Measurements from ENCODE around the gene TAS2R41. TPM values are rescaled to one million over a fixed set of nuclear protein-coding genes. Genes with fewer than 3 reads are reported as not detected.

The TAS2R41 gene
- total RNA-seq, 2 donors from 2014 or later, result not detected

DNA sequence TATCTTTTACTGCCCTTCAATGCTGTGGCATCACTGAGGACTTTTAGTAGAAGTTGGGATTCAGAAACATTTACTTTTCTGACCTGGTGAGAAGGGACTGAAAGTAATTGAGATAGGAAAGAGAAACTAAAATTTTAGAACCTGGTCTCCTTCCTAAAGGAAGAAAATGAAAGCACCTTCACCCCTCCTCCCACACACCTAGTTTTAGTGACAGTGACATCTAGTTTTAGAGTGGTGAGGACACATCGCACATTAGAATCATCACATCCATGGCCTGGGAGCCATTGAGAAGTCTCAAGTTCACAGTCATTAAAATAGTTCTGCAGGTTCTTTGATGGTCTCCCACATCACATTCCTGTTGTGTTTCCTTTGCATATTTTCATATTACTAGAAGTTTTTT lies 16.1 kb downstream of the TAS2R41 start:
- Histone ChIP-seq H3K27ac (no peak overlapping the region), H3K9me3 (no peaks in the 10 kb centered on the region), H3K9ac (ENCODE audit: low read depth in 2 of 2, low read length in 2 of 2) (no peak overlapping the region), H3K27me3 (no peaks in the 10 kb centered on the region), H3K36me3 (no peaks in the 10 kb centered on the region), H3K4me3 (no peak overlapping the region), H3K4me1 (no peaks in the 10 kb centered on the region)
- no peak for DNase-seq
- TF ChIP-seq, protein P1, sequence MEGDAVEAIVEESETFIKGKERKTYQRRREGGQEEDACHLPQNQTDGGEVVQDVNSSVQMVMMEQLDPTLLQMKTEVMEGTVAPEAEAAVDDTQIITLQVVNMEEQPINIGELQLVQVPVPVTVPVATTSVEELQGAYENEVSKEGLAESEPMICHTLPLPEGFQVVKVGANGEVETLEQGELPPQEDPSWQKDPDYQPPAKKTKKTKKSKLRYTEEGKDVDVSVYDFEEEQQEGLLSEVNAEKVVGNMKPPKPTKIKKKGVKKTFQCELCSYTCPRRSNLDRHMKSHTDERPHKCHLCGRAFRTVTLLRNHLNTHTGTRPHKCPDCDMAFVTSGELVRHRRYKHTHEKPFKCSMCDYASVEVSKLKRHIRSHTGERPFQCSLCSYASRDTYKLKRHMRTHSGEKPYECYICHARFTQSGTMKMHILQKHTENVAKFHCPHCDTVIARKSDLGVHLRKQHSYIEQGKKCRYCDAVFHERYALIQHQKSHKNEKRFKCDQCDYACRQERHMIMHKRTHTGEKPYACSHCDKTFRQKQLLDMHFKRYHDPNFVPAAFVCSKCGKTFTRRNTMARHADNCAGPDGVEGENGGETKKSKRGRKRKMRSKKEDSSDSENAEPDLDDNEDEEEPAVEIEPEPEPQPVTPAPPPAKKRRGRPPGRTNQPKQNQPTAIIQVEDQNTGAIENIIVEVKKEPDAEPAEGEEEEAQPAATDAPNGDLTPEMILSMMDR (IDR thresholded peaks at IDR 0.05), result no peak
- intact Hi-C loops (cut with DNase I), result no loop called here

DNA sequence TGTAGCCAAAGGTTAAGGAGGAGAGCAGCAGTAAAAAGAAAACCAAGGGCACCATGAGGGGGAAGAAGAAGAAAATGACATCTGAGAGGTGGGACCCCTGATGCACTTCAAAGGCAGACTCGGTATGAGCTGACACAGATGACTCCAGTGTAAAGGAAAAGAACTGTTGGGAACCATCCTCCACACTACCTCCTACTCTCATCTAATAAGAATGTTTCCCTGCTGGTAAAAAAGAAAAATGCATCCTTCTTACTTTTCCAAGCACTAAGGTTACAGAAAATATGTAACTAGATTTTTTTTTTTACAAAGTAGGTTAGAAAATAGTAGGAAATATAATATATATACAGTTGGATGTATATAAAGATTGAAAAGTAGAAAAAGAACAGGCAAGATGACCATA lies 16.9 kb downstream of the TAS2R41 start:
- Histone ChIP-seq H3K27ac (no peak overlapping the region), H3K4me3 (no peak overlapping the region), H3K36me3 (no peaks in the 10 kb centered on the region), H3K4me1 (no peaks in the 10 kb centered on the region), H3K9me3 (no peaks in the 10 kb centered on the region), H3K9ac (ENCODE audit: low read depth in 2 of 2, low read length in 2 of 2) (no peak overlapping the region), H3K27me3 (no peaks in the 10 kb centered on the region)
- DNase-seq, result no peak
- intact Hi-C loops (cut with DNase I), result no loop called here
- TF ChIP-seq, protein P1 (IDR thresholded peaks at IDR 0.05), result no peak

DNA sequence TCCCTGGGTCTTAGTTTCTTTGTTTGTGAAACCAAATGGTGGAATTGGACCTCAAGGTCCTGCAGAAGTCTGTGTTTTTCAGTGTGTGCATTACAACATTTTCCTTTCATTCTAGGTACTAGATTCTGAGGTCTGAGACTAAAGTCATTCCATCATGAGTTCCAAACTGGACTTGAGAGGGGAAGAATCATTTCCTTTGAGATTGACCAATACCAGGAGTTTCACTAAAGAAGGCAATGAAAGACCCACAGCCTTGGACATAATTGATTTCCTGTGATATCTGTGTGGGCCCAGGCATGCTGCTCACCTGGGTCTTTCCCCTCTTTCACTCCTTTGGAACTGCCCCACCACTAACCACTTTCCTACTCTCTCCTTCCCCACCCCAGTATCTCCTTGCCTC lies 18.2 kb downstream of the TAS2R41 start:
- Histone ChIP-seq H3K9ac (ENCODE audit: low read depth in 2 of 2, low read length in 2 of 2) (no peak overlapping the region), H3K36me3 (no peaks in the 10 kb centered on the region), H3K4me1 (no peaks in the 10 kb centered on the region), H3K9me3 (no peaks in the 10 kb centered on the region), H3K27ac (no peak overlapping the region), H3K27me3 (no peaks in the 10 kb centered on the region), H3K4me3 (no peak overlapping the region)
- TF ChIP-seq, protein P1 (IDR thresholded peaks at IDR 0.05), result no peak
- intact Hi-C loops (cut with DNase I), result no loop called here
- no peak for DNase-seq

DNA sequence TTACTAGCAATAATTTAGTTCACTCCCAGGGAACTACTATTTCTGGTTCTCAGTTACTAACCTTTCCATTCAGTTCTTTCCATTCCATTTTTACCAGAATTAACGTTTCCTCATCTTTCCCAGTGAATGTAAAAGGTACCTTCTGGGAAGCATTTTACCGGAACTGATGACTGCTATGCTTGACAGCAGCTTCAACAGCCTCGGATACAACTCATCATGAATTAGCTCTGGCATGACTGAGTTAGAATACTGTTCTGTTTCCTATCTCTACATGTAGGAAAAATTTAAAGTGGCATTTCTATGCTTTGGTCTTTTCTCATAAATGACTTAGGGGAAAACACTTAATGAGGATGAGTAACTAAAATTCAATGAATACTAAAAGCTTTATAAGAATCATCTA lies 18.6 kb downstream of the TAS2R41 start:
- no peak for DNase-seq
- TF ChIP-seq, protein P1 (IDR thresholded peaks at IDR 0.05), result no peak
- no peak overlapping the region for H3K4me3 ChIP-seq
- no peak overlapping the region for H3K27ac ChIP-seq
- no peaks in the 10 kb centered on the region for H3K9me3 ChIP-seq
- no peaks in the 10 kb centered on the region for H3K4me1 ChIP-seq
- H3K27me3 ChIP-seq, result no peaks in the 10 kb centered on the region
- H3K36me3 ChIP-seq, result no peaks in the 10 kb centered on the region
- intact Hi-C loops (cut with DNase I), result no loop called here
- H3K9ac ChIP-seq (ENCODE audit: low read depth in 2 of 2, low read length in 2 of 2), result no peak overlapping the region

DNA sequence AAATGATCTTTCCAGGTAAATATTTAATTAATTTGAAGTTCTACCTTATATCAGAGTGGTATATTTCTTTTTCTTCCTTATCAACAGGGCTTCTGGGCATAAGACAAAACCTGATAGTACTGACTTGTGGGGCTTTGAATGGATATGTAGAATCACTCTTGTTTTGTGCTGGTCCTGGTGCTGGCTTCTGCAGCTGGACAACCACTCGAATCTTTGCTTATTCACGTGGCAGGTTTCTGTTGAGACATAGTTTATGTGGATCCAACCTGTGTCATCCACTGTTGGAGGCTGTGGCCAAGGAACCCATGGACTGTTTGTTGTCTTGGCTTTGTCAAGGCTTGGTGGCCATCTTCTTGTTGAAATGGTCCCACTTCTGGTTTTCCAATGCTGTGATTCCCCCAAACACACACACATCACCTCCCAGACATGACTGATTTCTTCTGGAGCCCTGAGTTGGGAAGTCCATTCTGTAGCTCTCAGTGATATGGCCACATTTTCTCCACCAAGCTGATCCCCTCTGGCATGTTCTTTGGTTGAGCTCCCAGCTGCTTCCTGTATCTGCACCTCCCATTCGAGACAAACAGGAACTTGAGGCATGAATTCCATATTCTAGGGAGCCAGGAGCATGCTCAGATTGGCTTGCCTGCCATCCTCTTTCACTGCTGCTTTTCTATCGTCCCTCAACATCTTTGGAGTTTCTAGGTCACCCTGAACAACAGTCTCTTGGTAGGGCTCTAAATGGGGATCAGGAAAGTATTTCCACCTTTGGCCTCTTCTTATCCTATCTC lies 19.5 kb downstream of the TAS2R41 start:
- H3K27me3 ChIP-seq, result no peaks in the 10 kb centered on the region
- no peak for DNase-seq
- H3K4me1 ChIP-seq, result no peaks in the 10 kb centered on the region
- H3K9ac ChIP-seq (ENCODE audit: low read depth in 2 of 2, low read length in 2 of 2), result no peak overlapping the region
- intact Hi-C loops (cut with DNase I), result no loop called here
- H3K36me3 ChIP-seq, result no peaks in the 10 kb centered on the region
- no peak overlapping the region for H3K27ac ChIP-seq
- no peaks in the 10 kb centered on the region for H3K9me3 ChIP-seq
- no peak overlapping the region for H3K4me3 ChIP-seq
- TF ChIP-seq, protein P1 (IDR thresholded peaks at IDR 0.05), result no peak

Measured in colonic mucosa (tissue), 4 donors.